A673 (cell line): ENCODE data around the gene NPHP4. TPM values are rescaled to one million over a fixed set of nuclear protein-coding genes. Genes with fewer than 3 reads are reported as not detected.

Experiments
- BruUV-seq: library from RNA; stranded (reverse); fragments of 400-500 nt; replicated peaks from 2 replicates; lab custom pipeline; 2021; lab: Mats Ljungman, UMichigan
- CTCF ChIA-PET: fragments of 300-600 bp; sonication (Branson Sonifier 250); formaldehyde crosslinking; loops from one replicate; lab custom pipeline; 2022; ENCODE audit warnings: antibody characterized with exemption; lab: Charles Lee
- POLR2A ChIA-PET: fragments of 300-600 bp; sonication (Branson Sonifier 250); formaldehyde crosslinking; loops from one replicate; lab custom pipeline; 2022; ENCODE audit warnings: antibody characterized with exemption; ENCODE audit not compliant: low non-redundant PET; lab: Charles Lee
- DNase-seq: peaks from one replicate; pipeline ENCODE4 v3.0.0-alpha.2; 2015; ENCODE audit warnings: low spot score
- H3K27ac ChIP-seq: fragments of 200-600 bp; sonication (generic); 2 replicates; pipeline ENCODE4 v1.5.1; 2016; ENCODE audit warnings: mixed run types, low read depth, mild to moderate bottlenecking, mixed read lengths, antibody characterized with exemption, low read length; ENCODE audit not compliant: poor library complexity, severe bottlenecking
- H3K27me3 ChIP-seq: fragments of 200-600 bp; sonication (generic); replicated peaks from 2 replicates; pipeline ENCODE4 v1.6.1; 2017; ENCODE audit warnings: mixed run types, low read depth, mild to moderate bottlenecking, mixed read lengths, antibody characterized with exemption, low read length; ENCODE audit not compliant: insufficient read depth, poor library complexity
- H3K36me3 ChIP-seq: fragments of 200-600 bp; sonication (generic); 2 replicates; pipeline ENCODE4 v1.6.1; 2016; ENCODE audit warnings: mixed run types, mild to moderate bottlenecking, mixed read lengths, antibody characterized with exemption, low read length; ENCODE audit not compliant: insufficient read depth, poor library complexity, severe bottlenecking
- H3K4me1 ChIP-seq: fragments of 200-600 bp; sonication (generic); 2 replicates; pipeline ENCODE4 v1.6.1; 2017; ENCODE audit warnings: mixed run types, mild to moderate bottlenecking, mixed read lengths, antibody characterized with exemption, low read length; ENCODE audit not compliant: insufficient read depth, poor library complexity, severe bottlenecking
- H3K4me3 ChIP-seq: fragments of 200-600 bp; sonication (generic); 2 replicates; pipeline ENCODE4 v1.5.1; 2016; ENCODE audit warnings: low read depth, mixed run types, mild to moderate bottlenecking, mixed read lengths, low read length; ENCODE audit not compliant: poor library complexity, severe bottlenecking
- H3K9me3 ChIP-seq: fragments of 200-600 bp; sonication (generic); 2 replicates; pipeline ENCODE4 v1.6.1; 2016; ENCODE audit warnings: mixed run types, low read depth, mild to moderate bottlenecking, mixed read lengths, antibody characterized with exemption, low read length; ENCODE audit not compliant: poor library complexity, severe bottlenecking
- EZH2 ChIP-seq: fragments of 200-600 bp; sonication (generic); IDR thresholded peaks from 2 replicates; pipeline ENCODE4 v1.6.1; 2017; ENCODE audit warnings: borderline replicate concordance, low read depth, mild to moderate bottlenecking, mixed read lengths, antibody characterized with exemption, low read length; ENCODE audit not compliant: poor library complexity, severe bottlenecking
- intact Hi-C: fragments of 100-400 bp; cut with micrococcal nuclease; formaldehyde crosslinking; loops from one replicate; pipeline ENCODE4 v1.10.0; 2022; ENCODE audit not compliant: unreplicated experiment
- total RNA-seq: library from RNA; stranded (reverse); gene quantifications from 2 replicates; pipeline ENCODE4 v1.2.3, GENCODE V29; 2021
- TF ChIP-seq, protein P1 (sequence below): fragments of 300-800, 200-600 bp; sonication (generic); conservative IDR thresholded peaks from 2 replicates; pipeline ENCODE4 v1.5.1; 2017; ENCODE audit warnings: low read depth, mild to moderate bottlenecking, antibody characterized with exemption, low read length, moderate library complexity, mixed read lengths

NPHP4 gene
- total RNA-seq, 1 experiment from 2014 or later = 27.6 TPM

GRCh38 chr1:5819391-5820025 is 172.7 kb downstream of the NPHP4 start:
- BruUV-seq = no TSS peak
- Histone ChIP-seq H3K27ac (no peak overlapping the region), H3K9me3 (no peaks in the 10 kb centered on the region), H3K4me3 (no peak overlapping the region), H3K4me1 (no peaks in the 10 kb centered on the region), H3K27me3 (no peaks in the 10 kb centered on the region), H3K36me3 (no peaks in the 10 kb centered on the region)
- CTCF ChIA-PET = interaction anchor here (0.6 kb wide), 1 partner anchor 23 kb away, joined by 3 read pairs; no protein-coding TSS in a partner anchor
- POLR2A ChIA-PET = interaction anchor here (0.6 kb wide), 1 partner anchor 89 kb away, joined by 3 read pairs; no protein-coding TSS in a partner anchor
- TF ChIP-seq, protein P1, sequence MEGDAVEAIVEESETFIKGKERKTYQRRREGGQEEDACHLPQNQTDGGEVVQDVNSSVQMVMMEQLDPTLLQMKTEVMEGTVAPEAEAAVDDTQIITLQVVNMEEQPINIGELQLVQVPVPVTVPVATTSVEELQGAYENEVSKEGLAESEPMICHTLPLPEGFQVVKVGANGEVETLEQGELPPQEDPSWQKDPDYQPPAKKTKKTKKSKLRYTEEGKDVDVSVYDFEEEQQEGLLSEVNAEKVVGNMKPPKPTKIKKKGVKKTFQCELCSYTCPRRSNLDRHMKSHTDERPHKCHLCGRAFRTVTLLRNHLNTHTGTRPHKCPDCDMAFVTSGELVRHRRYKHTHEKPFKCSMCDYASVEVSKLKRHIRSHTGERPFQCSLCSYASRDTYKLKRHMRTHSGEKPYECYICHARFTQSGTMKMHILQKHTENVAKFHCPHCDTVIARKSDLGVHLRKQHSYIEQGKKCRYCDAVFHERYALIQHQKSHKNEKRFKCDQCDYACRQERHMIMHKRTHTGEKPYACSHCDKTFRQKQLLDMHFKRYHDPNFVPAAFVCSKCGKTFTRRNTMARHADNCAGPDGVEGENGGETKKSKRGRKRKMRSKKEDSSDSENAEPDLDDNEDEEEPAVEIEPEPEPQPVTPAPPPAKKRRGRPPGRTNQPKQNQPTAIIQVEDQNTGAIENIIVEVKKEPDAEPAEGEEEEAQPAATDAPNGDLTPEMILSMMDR = no peak
- TF ChIP-seq EZH2 = no peak
- intact Hi-C loops = no loop called here
- DNase-seq = no peak

- POLR2A ChIA-PET = interaction anchor here (0.6 kb wide), 1 partner anchor 90 kb away, joined by 3 read pairs; no protein-coding TSS in a partner anchor
- CTCF ChIA-PET = interaction anchor here (0.6 kb wide), 1 partner anchor 22 kb away, joined by 3 read pairs; no protein-coding TSS in a partner anchor
- no TSS peak for BruUV-seq
- DNase-seq = no peak
- Histone ChIP-seq H3K4me3 (no peak overlapping the region), H3K9me3 (no peaks in the 10 kb centered on the region), H3K27ac (no peak overlapping the region), H3K4me1 (no peaks in the 10 kb centered on the region), H3K36me3 (no peaks in the 10 kb centered on the region), H3K27me3 (no peaks in the 10 kb centered on the region)
- TF ChIP-seq, protein P1 = no peak
- no peak for TF ChIP-seq EZH2
- intact Hi-C loops = no loop called here
These were observed 173.5 kb downstream of the NPHP4 start for GRCh38 chr1:5818755-5819154.

DNA sequence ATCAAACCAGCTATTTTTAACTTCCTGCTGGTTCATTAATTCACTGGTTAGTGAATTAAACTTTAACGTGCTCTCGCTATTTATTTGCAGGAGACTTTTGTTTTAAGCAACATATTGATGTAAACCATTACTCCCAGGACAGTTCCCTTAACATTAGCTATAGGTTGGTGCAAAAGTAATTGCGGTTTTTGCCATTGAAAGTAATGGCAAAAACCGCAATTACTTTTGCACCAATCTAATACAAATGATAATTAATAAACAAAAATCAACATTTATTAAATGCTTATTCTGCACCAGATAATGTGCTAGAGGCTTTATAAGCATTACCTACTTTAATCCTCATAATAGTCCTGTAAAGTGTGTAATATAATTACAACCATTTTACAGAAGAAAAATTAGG is 176.5 kb downstream of the NPHP4 start:
- no peak for DNase-seq
- no peak for TF ChIP-seq EZH2
- TF ChIP-seq, protein P1 = no peak
- CTCF ChIA-PET = no interaction called here
- BruUV-seq = no TSS peak
- Histone ChIP-seq H3K4me3 (no peak overlapping the region), H3K9me3 (no peaks in the 10 kb centered on the region), H3K27me3 (peaks cover 5% of the 10 kb centered on the region), H3K4me1 (no peaks in the 10 kb centered on the region), H3K27ac (no peak overlapping the region), H3K36me3 (no peaks in the 10 kb centered on the region)
- intact Hi-C loops = no loop called here
- POLR2A ChIA-PET = no interaction called here
